22Rv1 (cell line): ENCODE results near the gene TBC1D16.

ENCODE experiments used
- H3K27ac ChIP-seq: fragments of 450-650 bp; 2 replicates; pipeline ENCODE4 v1.5.1; 2017
- ZFX ChIP-seq: fragments of 450-650 bp; IDR thresholded peaks from 2 replicates; pipeline ENCODE4 v1.6.1; 2017; ENCODE audit warnings: antibody characterized with exemption, borderline replicate concordance
- TF ChIP-seq, protein P1 (sequence below): fragments of 450-650 bp; IDR thresholded peaks from 2 replicates; pipeline ENCODE4 v1.5.1; 2017; ENCODE audit warnings: mild to moderate bottlenecking

TBC1D16 gene

GRCh38 chr17:80000981-80001775 lies 34.5 kb downstream of the TBC1D16 start:
- no peak overlapping the region for H3K27ac ChIP-seq
- no peak for TF ChIP-seq ZFX
- TF ChIP-seq, protein P1, sequence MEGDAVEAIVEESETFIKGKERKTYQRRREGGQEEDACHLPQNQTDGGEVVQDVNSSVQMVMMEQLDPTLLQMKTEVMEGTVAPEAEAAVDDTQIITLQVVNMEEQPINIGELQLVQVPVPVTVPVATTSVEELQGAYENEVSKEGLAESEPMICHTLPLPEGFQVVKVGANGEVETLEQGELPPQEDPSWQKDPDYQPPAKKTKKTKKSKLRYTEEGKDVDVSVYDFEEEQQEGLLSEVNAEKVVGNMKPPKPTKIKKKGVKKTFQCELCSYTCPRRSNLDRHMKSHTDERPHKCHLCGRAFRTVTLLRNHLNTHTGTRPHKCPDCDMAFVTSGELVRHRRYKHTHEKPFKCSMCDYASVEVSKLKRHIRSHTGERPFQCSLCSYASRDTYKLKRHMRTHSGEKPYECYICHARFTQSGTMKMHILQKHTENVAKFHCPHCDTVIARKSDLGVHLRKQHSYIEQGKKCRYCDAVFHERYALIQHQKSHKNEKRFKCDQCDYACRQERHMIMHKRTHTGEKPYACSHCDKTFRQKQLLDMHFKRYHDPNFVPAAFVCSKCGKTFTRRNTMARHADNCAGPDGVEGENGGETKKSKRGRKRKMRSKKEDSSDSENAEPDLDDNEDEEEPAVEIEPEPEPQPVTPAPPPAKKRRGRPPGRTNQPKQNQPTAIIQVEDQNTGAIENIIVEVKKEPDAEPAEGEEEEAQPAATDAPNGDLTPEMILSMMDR, result no peak

DNA sequence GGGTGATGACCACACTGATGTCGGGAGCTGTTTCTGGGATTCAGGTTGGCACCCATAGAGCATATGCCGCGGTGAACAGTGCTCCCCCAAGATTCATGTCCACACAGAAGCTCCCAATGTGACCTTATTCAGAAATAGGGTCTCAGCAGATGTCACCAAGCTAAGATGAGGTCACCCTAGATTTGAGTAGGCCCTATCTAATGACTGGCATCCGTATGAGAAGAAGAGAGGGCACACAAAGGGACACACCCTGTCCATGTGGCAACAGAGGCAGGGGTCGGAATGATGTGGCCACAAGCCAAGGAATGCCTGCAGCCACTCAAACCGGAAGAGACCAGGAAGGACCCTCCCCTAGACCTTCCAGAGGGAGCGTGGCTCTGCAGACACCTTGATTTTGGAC lies 35.5 kb downstream of the TBC1D16 start:
- H3K27ac ChIP-seq, result no peak overlapping the region
- no peak for TF ChIP-seq ZFX
- TF ChIP-seq, protein P1, result no peak

DNA sequence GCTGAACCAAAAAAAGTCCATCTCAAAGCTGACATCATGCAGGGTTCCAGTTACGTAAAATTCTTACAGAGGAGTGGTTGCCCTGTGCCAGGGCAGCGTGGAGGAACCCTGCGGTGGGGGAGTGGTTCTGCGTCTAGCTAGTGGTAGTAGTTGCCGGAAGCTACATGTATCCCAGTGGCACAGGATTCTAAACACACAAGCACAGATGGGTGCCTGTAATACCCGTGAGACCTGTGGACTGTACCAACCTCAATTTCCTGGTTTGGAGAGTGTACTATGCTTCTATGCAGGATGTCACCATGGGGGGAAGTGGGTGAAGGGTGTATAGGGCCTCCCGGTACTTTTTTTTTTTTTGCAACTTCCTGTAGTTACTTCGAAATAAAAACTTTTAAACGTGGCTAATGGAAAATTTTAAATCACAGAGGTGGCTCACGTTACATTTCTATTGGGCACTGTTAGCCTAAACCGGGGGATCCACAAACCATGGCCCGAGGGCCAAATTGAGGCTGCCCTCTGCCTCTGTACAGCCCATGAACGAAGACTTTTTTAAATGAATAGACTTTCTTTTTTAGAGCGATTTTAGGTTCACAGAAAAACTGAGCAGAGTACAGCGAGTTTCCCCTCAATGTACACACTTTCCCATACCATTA lies 38.5 kb downstream of the TBC1D16 start:
- no peak overlapping the region for H3K27ac ChIP-seq
- TF ChIP-seq ZFX, result no peak
- TF ChIP-seq, protein P1, result no peak

DNA sequence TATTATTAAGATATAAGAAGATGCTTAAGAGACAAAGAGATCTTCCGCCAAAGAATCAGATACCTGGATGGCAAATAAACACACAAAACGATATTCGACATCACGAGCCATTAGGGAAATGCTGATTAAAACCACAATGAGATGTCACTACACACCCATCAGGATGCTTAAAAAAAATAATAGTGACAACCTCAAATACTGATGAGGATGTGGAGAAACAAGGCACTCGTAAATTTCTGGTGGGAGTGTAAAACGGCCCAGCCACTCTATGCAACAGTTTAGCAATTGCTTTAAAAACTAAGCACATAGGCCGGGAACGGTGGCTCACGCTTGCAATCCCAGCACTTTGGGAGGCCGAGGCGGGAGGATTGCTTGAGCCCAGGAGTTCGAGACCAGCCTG lies 39.4 kb downstream of the TBC1D16 start:
- no peak for TF ChIP-seq ZFX
- TF ChIP-seq, protein P1, result no peak
- peak overlapping the region; percentile 35 for H3K27ac ChIP-seq

- TF ChIP-seq, protein P1, result no peak
- no peak for TF ChIP-seq ZFX
- peak overlapping the region; percentile 35 for H3K27ac ChIP-seq
Observed at GRCh38 chr17:79995696-79996095, 40.0 kb downstream of the TBC1D16 start.

GRCh38 chr17:79994602-79995001 lies 41.1 kb downstream of the TBC1D16 start:
- TF ChIP-seq ZFX, result no peak
- TF ChIP-seq, protein P1, result no peak

DNA sequence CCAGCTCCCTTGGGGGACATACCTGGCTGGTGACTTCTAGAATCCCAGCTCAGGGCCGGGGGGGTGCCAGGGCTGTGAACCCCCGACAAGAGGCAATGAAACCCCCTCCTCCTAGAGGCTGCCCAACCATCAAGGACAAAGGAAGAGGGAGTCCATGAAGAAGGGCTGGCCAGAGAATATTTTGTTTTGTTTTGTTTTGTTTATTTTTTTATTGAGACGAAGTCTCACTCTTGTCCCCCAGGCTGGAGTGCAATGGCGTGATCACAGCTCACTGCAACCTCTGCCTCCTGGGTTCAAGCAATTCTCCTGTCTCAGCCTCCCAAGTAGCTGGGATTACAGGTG lies 41.5 kb downstream of the TBC1D16 start:
- H3K27ac ChIP-seq, result peak overlapping the region; percentile 97

More at GRCh38 chr17:79994602-79995001, 41.1 kb downstream of the TBC1D16 start:
- peak overlapping the region; percentile 97; the same call in 1 of the 2 replicates for H3K27ac ChIP-seq
